HepG2 (cell line): ENCODE results near the gene TARBP2. TPM values are rescaled to one million over a fixed set of nuclear protein-coding genes. Genes with fewer than 3 reads are reported as not detected.

ENCODE experiments used
- ATF1 ChIP-seq: IDR thresholded peaks from 2 replicates; pipeline ENCODE4 v1.6.1; 2016; ENCODE audit warnings: mild to moderate bottlenecking, control low read depth
- HMGXB4 ChIP-seq, 2 experiments: sonication (generic) in 1 of 2; formaldehyde crosslinking in 1 of 2; IDR thresholded peaks; 2 replicates each; pipeline versions ENCODE4 v1.4.0 to v1.6.1; 2018 to 2020; ENCODE audit warnings: missing genetic modification reagents in 2 of 2, borderline replicate concordance in 1 of 2, low read depth in 1 of 2, mild to moderate bottlenecking in 1 of 2, missing biosample characterization in 1 of 2
- NR2F6 ChIP-seq, 2 experiments: IDR thresholded peaks; 2 replicates each; pipeline ENCODE4 v1.6.1; 2016; ENCODE audit warnings: antibody characterized with exemption in 1 of 2, mild to moderate bottlenecking in 1 of 2
- ZNF609 ChIP-seq: sonication (generic); formaldehyde crosslinking; IDR thresholded peaks from 2 replicates; pipeline ENCODE4 v1.4.0; 2020; ENCODE audit warnings: mild to moderate bottlenecking, missing genetic modification reagents, borderline replicate concordance
- polyA plus RNA-seq, 8 experiments: library from polyadenylated mRNA; depleted of rRNA in 3 of 8; stranded (reverse) in 7 of 8; unstranded in 1 of 8; fragments of >200 nt; fragmentation: Illumina TruSeq in 4 of 8; extraction: Trizol in 4 of 8; gene quantifications; 2 replicates each; pipeline versions ENCODE4 v1.2.1 to v1.2.3, GENCODE V29; 2011 to 2016; ENCODE audit warnings: low read depth in 4 of 8, missing spikeins in 1 of 8, mixed read lengths in 1 of 8; ENCODE audit not compliant: insufficient read depth in 1 of 8
- total RNA-seq, 5 experiments: library from RNA; depleted of rRNA; stranded (reverse); fragments of >200 nt; fragmentation: Illumina TruSeq; extraction: Trizol; gene quantifications; 2 replicates each; pipeline ENCODE4 v1.2.3, GENCODE V29; 2016; ENCODE audit warnings: low read depth in 1 of 5

Gene TARBP2
- total and polyA plus RNA-seq, 2 of the 13 experiments (the other 11 are each of a cell fraction or from before 2014, with no cell fraction given) = 47.0 to 55.5 TPM

GRCh38 chr12:53500142-53500775, 824 bp upstream of the TARBP2 start (continued):
- TF ChIP-seq HMGXB4 (CRISPR knock-in tag; IDR thresholded peaks at IDR 0.05; ENCODE audit: borderline replicate concordance in 1 of 2, low read depth in 1 of 2) (no peak), ZNF609 (no peak), ATF1 (CRISPR knock-in tag) (no peak), NR2F6 (IDR thresholded peaks at IDR 0.05) (no peak), NR2F6 (CRISPR knock-in tag; IDR thresholded peaks at IDR 0.05) (no peak)
